GM12878 (cell line): ENCODE data around the gene ELMO3. TPM values are rescaled to one million over a fixed set of nuclear protein-coding genes. Genes with fewer than 3 reads are reported as not detected.

Experiments
- ATAC-seq: fragments of 200-7000 bp; cut with Tn5 transposase; 3 replicates; pipeline ENCODE4 v1.9.1; 2020; ENCODE audit warnings: mild to moderate bottlenecking, moderate library complexity
- BruUV-seq: library from RNA; stranded (reverse); fragments of 400-500 nt; replicated peaks from 2 replicates; lab custom pipeline; 2021; lab: Mats Ljungman, UMichigan
- CTCF ChIA-PET: fragments of 300-600 bp; sonication (Branson Sonifier 250); formaldehyde crosslinking; extraction: SDS; loops from one replicate; lab custom pipeline; 2021; ENCODE audit warnings: inconsistent platforms; lab: Yijun Ruan, JAX
- POLR2A ChIA-PET: fragments of 350-600 bp; formaldehyde crosslinking; extraction: SDS; loops from one replicate; lab custom pipeline; 2021; ENCODE audit warnings: inconsistent platforms; lab: Charles Lee
- RAD21 ChIA-PET: fragments of 300-600 bp; sonication (Branson Sonifier 250); formaldehyde crosslinking; loops from one replicate; lab custom pipeline; 2023; ENCODE audit warnings: antibody characterized with exemption; ENCODE audit not compliant: unreplicated experiment; lab: Charles Lee
- SMC1A ChIA-PET: fragments of 300-600 bp; sonication (Branson Sonifier 250); formaldehyde crosslinking; loops from one replicate; lab custom pipeline; 2023; ENCODE audit not compliant: unreplicated experiment, uncharacterized antibody; lab: Charles Lee
- DNase-seq: peaks from one replicate; pipeline ENCODE4 v3.0.0-alpha.2; 2011; ENCODE audit warnings: low read depth, low spot score
- FAIRE-seq: peaks from 3 replicates; lab custom pipeline; 2011; peaks lifted over from hg19 to GRCh38; lab: Jason Lieb, UNC
- H2AFZ ChIP-seq: 2 replicates; pipeline ENCODE4 v1.6.0; 2011; ENCODE audit warnings: low read depth, low read length, control low read depth; ENCODE audit not compliant: control insufficient read depth
- H3K27ac ChIP-seq: 2 replicates; pipeline ENCODE4 v1.5.1; 2011; ENCODE audit warnings: control low read depth; ENCODE audit not compliant: control insufficient read depth, insufficient read depth
- H3K27me3 ChIP-seq, 2 experiments: replicated peaks in 1 of 2; 2 replicates each; pipeline versions ENCODE4 v1.6.0 to v1.6.1; 2011; ENCODE audit warnings: low read length in 1 of 2; ENCODE audit not compliant: control insufficient read depth in 2 of 2, insufficient read depth in 2 of 2
- H3K36me3 ChIP-seq, 2 experiments: 2 replicates each; pipeline ENCODE4 v1.5.1; 2011; ENCODE audit warnings: low read length in 1 of 2; ENCODE audit not compliant: control insufficient read depth in 2 of 2, insufficient read depth in 2 of 2
- H3K4me1 ChIP-seq: 2 replicates; pipeline ENCODE4 v1.6.1; 2011; ENCODE audit warnings: mild to moderate bottlenecking, low read length, moderate library complexity, mixed read lengths; ENCODE audit not compliant: control insufficient read depth, insufficient read depth
- H3K4me2 ChIP-seq: 2 replicates; pipeline ENCODE4 v1.6.0; 2011; ENCODE audit warnings: control low read depth; ENCODE audit not compliant: control insufficient read depth, insufficient read depth
- H3K4me3 ChIP-seq: fragments of 200-600 bp; sonication (generic); 2 replicates; pipeline ENCODE4 v1.5.1; 2016
- H3K79me2 ChIP-seq: 2 replicates; pipeline ENCODE4 v1.6.0; 2011; ENCODE audit warnings: low read length; ENCODE audit not compliant: control insufficient read depth, insufficient read depth
- H3K9ac ChIP-seq: 2 replicates; pipeline ENCODE4 v1.8.0; 2011; ENCODE audit warnings: low read length, control low read depth, mixed read lengths; ENCODE audit not compliant: control insufficient read depth, insufficient read depth
- H3K9me3 ChIP-seq: replicated peaks from 3 replicates; pipeline ENCODE4 v1.5.1; 2011; ENCODE audit warnings: mild to moderate bottlenecking, low read length; ENCODE audit not compliant: control insufficient read depth, insufficient read depth
- H4K20me1 ChIP-seq: 2 replicates; pipeline ENCODE4 v1.6.0; 2011; ENCODE audit not compliant: control insufficient read depth, insufficient read depth
- BRCA1 ChIP-seq: IDR thresholded peaks from 2 replicates; pipeline ENCODE4 v1.6.1; 2011; ENCODE audit warnings: low read depth, low read length, improper control_type of control experiment
- CEBPZ ChIP-seq: fragments of 150-350 bp; IDR thresholded peaks from 2 replicates; pipeline ENCODE4 v1.6.1; 2016; ENCODE audit warnings: low read depth, low read length
- CHD2 ChIP-seq: IDR thresholded peaks from 2 replicates; pipeline ENCODE4 v1.6.1; 2011; ENCODE audit warnings: low read depth, low read length, improper control_type of control experiment, borderline replicate concordance
- EGR1 ChIP-seq, 2 experiments: IDR thresholded peaks; 1 replicate in 1 of 2; 2 replicates in 1 of 2; pipeline ENCODE4 v1.6.1; 2011 to 2012; ENCODE audit warnings: low read depth in 2 of 2, low read length in 2 of 2, borderline replicate concordance in 1 of 2, mild to moderate bottlenecking in 1 of 2, moderate library complexity in 1 of 2
- EZH2 ChIP-seq: IDR thresholded peaks from 2 replicates; pipeline ENCODE4 v1.6.1; 2012; ENCODE audit warnings: low read depth, mild to moderate bottlenecking, control low read depth, inconsistent platforms, low read length, borderline replicate concordance; ENCODE audit not compliant: control insufficient read depth
- NBN ChIP-seq: fragments of 450-650 bp; IDR thresholded peaks from 2 replicates; pipeline ENCODE4 v1.6.1; 2016
- NR2C1 ChIP-seq: fragments of 450-650 bp; IDR thresholded peaks from 2 replicates; pipeline ENCODE4 v1.6.1; 2017; ENCODE audit warnings: antibody characterized with exemption, mild to moderate bottlenecking, moderate library complexity
- PML ChIP-seq: IDR thresholded peaks from 2 replicates; pipeline ENCODE4 v1.6.1; 2012; ENCODE audit warnings: low read length, inconsistent platforms
- SPI1 ChIP-seq: IDR thresholded peaks from 2 replicates; pipeline ENCODE4 v1.6.1; 2011; ENCODE audit warnings: low read depth, mild to moderate bottlenecking, low read length, moderate library complexity, borderline replicate concordance; ENCODE audit not compliant: insufficient read depth
- STAT1 ChIP-seq: fragments of 450-650 bp; conservative IDR thresholded peaks from 2 replicates; pipeline ENCODE4 v1.6.1; 2014; ENCODE audit warnings: antibody characterized with exemption, mild to moderate bottlenecking
- TCF3 ChIP-seq: IDR thresholded peaks from 2 replicates; pipeline ENCODE4 v1.6.1; 2012; ENCODE audit warnings: low read depth, mild to moderate bottlenecking, low read length, borderline replicate concordance; ENCODE audit not compliant: insufficient read depth
- ZNF207 ChIP-seq: fragments of 450-650 bp; IDR thresholded peaks from 2 replicates; pipeline ENCODE4 v1.6.1; 2014; ENCODE audit warnings: antibody characterized with exemption, mild to moderate bottlenecking, borderline replicate concordance
- WGBS: methylation state at CpG from one replicate; pipeline ENCODE4 v1.1.6; 2016; ENCODE audit warnings: low lambda C conversion rate; ENCODE audit not compliant: insufficient replicate concordance, insufficient coverage; ENCODE audit errors: missing lambda C conversion rate; 5-methylcytosine and 5-hydroxymethylcytosine counted together
- in situ Hi-C: fragments of 300-500 bp; cut with MboI; formaldehyde crosslinking; loops from 9 replicates; pipeline ENCODE4 v1.14.3; 2018; ENCODE audit warnings: mixed read lengths
- intact Hi-C: fragments of 100-400 bp; cut with micrococcal nuclease; formaldehyde crosslinking; loops from one replicate; pipeline ENCODE4 v1.14.2; 2022; ENCODE audit not compliant: unreplicated experiment
- polyA plus RNA-seq, 11 experiments: library from polyadenylated mRNA; depleted of rRNA in 4 of 11; unstranded in 6 of 11; stranded (reverse) in 5 of 11; fragments of >200 nt; fragmentation: Nextera tagmentation in 4 of 11; fragmentation: Illumina TruSeq in 1 of 11; extraction: Ambion mirVana in 4 of 11; extraction: Trizol in 1 of 11; gene quantifications; 1 replicate in 1 of 11; 2 replicates in 10 of 11; pipeline versions ENCODE4 v1.2.1 to v1.2.3, GENCODE V29; 2011 to 2016; ENCODE audit warnings: inconsistent platforms in 2 of 11, missing spikeins in 2 of 11, low read depth in 1 of 11
- total RNA-seq, 4 experiments: library from RNA; depleted of rRNA in 3 of 4; stranded (reverse); fragments of >200 nt in 3 of 4; fragmentation: Illumina TruSeq in 1 of 4; extraction: Trizol in 1 of 4; gene quantifications; 2 replicates each; pipeline versions ENCODE4 v1.2.1 to v1.2.3, GENCODE V29; 2013 to 2021
- TF ChIP-seq, protein P1 (sequence below): fragments of 450-650 bp; IDR thresholded peaks from 2 replicates; pipeline ENCODE4 v1.6.1; 2017; ENCODE audit warnings: low read depth, mild to moderate bottlenecking, moderate library complexity
- TF ChIP-seq, protein P2 (sequence below): fragments of 450-650 bp; IDR thresholded peaks from 2 replicates; pipeline ENCODE4 v1.6.1; 2017; ENCODE audit warnings: mild to moderate bottlenecking

Gene ELMO3
- total and polyA plus RNA-seq, 10 of the 15 experiments (the other 5 are each of a cell fraction or from before 2014, with no cell fraction given) = 0.05 to 4.7 (median 0.96) TPM; not detected in 1

- TF ChIP-seq PML (peak; percentile 73; the same call in 1 of the 2 replicates), NBN (peak; percentile 96), STAT1 (peak; percentile 87; the same call in 1 of the 2 replicates), CEBPZ (no peak)
These were observed 28.1 kb downstream of the ELMO3 start, which contains the start of gene TMEM208 (continued) for GRCh38 chr16:67226804-67227566.

DNA sequence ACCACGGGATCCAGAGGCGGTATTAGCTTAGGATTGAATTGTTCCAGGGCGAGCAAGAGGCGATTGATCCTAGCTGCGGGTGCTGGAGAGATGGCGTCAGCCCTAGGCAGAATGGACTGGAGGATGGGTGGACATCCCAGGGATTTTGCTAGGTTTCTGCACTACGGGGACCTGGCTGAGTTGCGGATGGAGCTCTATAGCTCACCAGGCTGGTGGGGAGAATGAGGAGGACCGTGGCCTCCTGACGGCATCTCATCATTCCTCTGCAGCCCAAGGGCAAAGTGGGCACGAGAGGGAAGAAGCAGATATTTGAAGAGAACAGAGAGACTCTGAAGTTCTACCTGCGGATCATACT, 28.6 kb downstream of the ELMO3 start:
- intact Hi-C loops = loop anchor here (1.0 kb wide), 1 partner anchor 20 kb away; the partner anchor contains the start of gene FHOD1
- in situ Hi-C loops = no loop called here
- no peak overlapping the region for H2AFZ ChIP-seq
- H4K20me1 ChIP-seq = no peaks in the 10 kb centered on the region
- POLR2A ChIA-PET = interaction anchor here (1.0 to 7.7 kb wide), 6 partner anchors 9 to 91 kb away, joined by 3 to 100 read pairs (median 4); partner anchors contain the start of genes E2F4, EXOC3L1, FHOD1 and SLC9A5
- DNase-seq (no peak), FAIRE-seq (no peak), ATAC-seq (no peak)
- RAD21 ChIA-PET = interaction anchor here (0.6 to 3.1 kb wide), 7 partner anchors 16 to 589 kb away, joined by 3 to 35 read pairs (median 6); partner anchors contain the start of genes FHOD1 and PLEKHG4
- BruUV-seq = no TSS peak
- H3K27me3 ChIP-seq = no peaks in the 10 kb centered on the region
- H3K4me2 ChIP-seq = peak overlapping the region; percentile 86; the same call in 1 of the 2 replicates
- H3K4me1 ChIP-seq = peaks cover 12% of the 10 kb centered on the region
- peak overlapping the region; percentile 80 for H3K9ac ChIP-seq
- H3K4me3 ChIP-seq = peak overlapping the region; percentile 87
- SMC1A ChIA-PET = interaction anchor here (1.4 to 2.6 kb wide), 6 partner anchors 8 to 68 kb away, joined by 3 to 21 read pairs (median 6); partner anchors contain the start of genes FBXL8, FHOD1, SLC9A5 and TRADD
- H3K36me3 ChIP-seq = peaks cover 14 to 25% of the 10 kb centered on the region in 2 experiments; a peak in 3 of 4 replicates
- CTCF ChIA-PET = interaction anchor here (0.6 to 2.5 kb wide), 9 partner anchors 11 to 72 kb away, joined by 3 to 25 read pairs (median 6); partner anchors contain the start of genes E2F4, ELMO3, FBXL8 and FHOD1
- peak overlapping the region; percentile 74 for H3K27ac ChIP-seq
- 12% methylated on average over 12 of the region's 12 CpGs for WGBS
- H3K79me2 ChIP-seq = peaks cover 18% of the 10 kb centered on the region
- no peaks in the 10 kb centered on the region for H3K9me3 ChIP-seq
- TF ChIP-seq, protein P1, sequence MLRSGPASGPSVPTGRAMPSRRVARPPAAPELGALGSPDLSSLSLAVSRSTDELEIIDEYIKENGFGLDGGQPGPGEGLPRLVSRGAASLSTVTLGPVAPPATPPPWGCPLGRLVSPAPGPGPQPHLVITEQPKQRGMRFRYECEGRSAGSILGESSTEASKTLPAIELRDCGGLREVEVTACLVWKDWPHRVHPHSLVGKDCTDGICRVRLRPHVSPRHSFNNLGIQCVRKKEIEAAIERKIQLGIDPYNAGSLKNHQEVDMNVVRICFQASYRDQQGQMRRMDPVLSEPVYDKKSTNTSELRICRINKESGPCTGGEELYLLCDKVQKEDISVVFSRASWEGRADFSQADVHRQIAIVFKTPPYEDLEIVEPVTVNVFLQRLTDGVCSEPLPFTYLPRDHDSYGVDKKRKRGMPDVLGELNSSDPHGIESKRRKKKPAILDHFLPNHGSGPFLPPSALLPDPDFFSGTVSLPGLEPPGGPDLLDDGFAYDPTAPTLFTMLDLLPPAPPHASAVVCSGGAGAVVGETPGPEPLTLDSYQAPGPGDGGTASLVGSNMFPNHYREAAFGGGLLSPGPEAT = no peak
- no peak for TF ChIP-seq EZH2
- TF ChIP-seq BRCA1 = no peak
- no peak for TF ChIP-seq TCF3
- no peak for TF ChIP-seq CHD2
- TF ChIP-seq, protein P2, sequence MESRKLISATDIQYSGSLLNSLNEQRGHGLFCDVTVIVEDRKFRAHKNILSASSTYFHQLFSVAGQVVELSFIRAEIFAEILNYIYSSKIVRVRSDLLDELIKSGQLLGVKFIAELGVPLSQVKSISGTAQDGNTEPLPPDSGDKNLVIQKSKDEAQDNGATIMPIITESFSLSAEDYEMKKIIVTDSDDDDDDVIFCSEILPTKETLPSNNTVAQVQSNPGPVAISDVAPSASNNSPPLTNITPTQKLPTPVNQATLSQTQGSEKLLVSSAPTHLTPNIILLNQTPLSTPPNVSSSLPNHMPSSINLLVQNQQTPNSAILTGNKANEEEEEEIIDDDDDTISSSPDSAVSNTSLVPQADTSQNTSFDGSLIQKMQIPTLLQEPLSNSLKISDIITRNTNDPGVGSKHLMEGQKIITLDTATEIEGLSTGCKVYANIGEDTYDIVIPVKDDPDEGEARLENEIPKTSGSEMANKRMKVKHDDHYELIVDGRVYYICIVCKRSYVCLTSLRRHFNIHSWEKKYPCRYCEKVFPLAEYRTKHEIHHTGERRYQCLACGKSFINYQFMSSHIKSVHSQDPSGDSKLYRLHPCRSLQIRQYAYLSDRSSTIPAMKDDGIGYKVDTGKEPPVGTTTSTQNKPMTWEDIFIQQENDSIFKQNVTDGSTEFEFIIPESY = no peak
- no peak for TF ChIP-seq EGR1 (IDR thresholded peaks at IDR 0.05; ENCODE audit: borderline replicate concordance in 1 of 2, low read depth in 2 of 2, low read length in 2 of 2)
- no peak for TF ChIP-seq NR2C1
- no peak for TF ChIP-seq SPI1
- no peak for TF ChIP-seq ZNF207
